ENCODE data around the gene C1QTNF1. TPM values are rescaled to one million over a fixed set of nuclear protein-coding genes. Genes with fewer than 3 reads are reported as not detected.

Gene C1QTNF1
- total RNA-seq, 1 donor = 42.1 TPM

DNA sequence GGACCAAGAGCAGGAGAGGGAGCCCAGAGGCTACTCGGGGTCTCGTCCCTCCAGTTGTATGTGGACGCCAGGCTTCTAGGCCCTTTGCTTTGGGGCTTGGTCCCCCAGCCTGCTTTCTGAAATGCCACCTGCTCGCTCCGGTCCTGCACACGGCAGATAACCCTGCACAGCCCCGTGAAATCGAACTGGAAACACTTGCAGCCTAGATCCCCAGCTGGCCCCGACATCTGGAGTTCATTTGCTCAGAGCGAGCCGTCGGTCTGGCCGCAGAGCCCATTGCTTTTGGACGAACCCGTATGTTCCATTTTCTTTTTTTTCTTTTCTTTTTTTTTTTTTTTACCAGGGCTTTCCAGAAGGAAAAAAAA, 22.9 kb downstream of the C1QTNF1 start:
- H3K4me3 ChIP-seq (ENCODE audit: low read depth, low read length) = no peak overlapping the region
- peak; percentile 69 for DNase-seq (ENCODE audit: low read depth)
- TF ChIP-seq, protein P1, sequence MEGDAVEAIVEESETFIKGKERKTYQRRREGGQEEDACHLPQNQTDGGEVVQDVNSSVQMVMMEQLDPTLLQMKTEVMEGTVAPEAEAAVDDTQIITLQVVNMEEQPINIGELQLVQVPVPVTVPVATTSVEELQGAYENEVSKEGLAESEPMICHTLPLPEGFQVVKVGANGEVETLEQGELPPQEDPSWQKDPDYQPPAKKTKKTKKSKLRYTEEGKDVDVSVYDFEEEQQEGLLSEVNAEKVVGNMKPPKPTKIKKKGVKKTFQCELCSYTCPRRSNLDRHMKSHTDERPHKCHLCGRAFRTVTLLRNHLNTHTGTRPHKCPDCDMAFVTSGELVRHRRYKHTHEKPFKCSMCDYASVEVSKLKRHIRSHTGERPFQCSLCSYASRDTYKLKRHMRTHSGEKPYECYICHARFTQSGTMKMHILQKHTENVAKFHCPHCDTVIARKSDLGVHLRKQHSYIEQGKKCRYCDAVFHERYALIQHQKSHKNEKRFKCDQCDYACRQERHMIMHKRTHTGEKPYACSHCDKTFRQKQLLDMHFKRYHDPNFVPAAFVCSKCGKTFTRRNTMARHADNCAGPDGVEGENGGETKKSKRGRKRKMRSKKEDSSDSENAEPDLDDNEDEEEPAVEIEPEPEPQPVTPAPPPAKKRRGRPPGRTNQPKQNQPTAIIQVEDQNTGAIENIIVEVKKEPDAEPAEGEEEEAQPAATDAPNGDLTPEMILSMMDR (IDR thresholded peaks at IDR 0.05; ENCODE audit: insufficient read depth, low read length) = no peak

DNA sequence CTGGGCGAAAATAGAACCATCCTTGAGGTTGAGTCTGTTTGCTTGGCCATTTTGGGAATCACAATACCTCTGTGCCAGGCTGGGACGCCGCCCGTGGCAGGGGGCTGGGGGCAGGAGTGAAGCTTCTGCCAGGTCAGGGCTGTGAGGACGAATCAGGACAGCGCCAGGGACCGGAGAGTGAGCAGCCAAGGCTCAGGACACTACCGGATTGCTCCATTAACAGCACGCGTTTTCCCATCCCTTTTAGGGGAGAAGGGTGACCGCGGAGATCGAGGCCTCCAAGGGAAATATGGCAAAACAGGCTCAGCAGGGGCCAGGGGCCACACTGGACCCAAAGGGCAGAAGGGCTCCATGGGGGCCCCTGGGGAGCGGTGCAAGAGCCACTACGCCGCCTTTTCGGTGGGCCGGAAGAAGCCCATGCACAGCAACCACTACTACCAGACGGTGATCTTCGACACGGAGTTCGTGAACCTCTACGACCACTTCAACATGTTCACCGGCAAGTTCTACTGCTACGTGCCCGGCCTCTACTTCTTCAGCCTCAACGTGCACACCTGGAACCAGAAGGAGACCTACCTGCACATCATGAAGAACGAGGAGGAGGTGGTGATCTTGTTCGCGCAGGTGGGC, 23.4 kb downstream of the C1QTNF1 start:
- DNase-seq (ENCODE audit: low read depth) = no peak
- no peak overlapping the region for H3K4me3 ChIP-seq (ENCODE audit: low read depth, low read length)
- TF ChIP-seq, protein P1 (IDR thresholded peaks at IDR 0.05; ENCODE audit: insufficient read depth, low read length) = no peak

DNA sequence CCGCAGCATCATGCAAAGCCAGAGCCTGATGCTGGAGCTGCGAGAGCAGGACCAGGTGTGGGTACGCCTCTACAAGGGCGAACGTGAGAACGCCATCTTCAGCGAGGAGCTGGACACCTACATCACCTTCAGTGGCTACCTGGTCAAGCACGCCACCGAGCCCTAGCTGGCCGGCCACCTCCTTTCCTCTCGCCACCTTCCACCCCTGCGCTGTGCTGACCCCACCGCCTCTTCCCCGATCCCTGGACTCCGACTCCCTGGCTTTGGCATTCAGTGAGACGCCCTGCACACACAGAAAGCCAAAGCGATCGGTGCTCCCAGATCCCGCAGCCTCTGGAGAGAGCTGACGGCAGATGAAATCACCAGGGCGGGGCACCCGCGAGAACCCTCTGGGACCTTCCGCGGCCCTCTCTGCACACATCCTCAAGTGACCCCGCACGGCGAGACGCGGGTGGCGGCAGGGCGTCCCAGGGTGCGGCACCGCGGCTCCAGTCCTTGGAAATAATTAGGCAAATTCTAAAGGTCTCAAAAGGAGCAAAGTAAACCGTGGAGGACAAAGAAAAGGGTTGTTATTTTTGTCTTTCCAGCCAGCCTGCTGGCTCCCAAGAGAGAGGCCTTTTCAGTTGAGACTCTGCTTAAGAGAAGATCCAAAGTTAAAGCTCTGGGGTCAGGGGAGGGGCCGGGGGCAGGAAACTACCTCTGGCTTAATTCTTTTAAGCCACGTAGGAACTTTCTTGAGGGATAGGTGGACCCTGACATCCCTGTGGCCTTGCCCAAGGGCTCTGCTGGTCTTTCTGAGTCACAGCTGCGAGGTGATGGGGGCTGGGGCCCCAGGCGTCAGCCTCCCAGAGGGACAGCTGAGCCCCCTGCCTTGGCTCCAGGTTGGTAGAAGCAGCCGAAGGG, 24.2 kb downstream of the C1QTNF1 start:
- TF ChIP-seq, protein P1 (IDR thresholded peaks at IDR 0.05; ENCODE audit: insufficient read depth, low read length) = no peak
- no peak overlapping the region for H3K4me3 ChIP-seq (ENCODE audit: low read depth, low read length)
- DNase-seq (ENCODE audit: low read depth) = no peak

DNA sequence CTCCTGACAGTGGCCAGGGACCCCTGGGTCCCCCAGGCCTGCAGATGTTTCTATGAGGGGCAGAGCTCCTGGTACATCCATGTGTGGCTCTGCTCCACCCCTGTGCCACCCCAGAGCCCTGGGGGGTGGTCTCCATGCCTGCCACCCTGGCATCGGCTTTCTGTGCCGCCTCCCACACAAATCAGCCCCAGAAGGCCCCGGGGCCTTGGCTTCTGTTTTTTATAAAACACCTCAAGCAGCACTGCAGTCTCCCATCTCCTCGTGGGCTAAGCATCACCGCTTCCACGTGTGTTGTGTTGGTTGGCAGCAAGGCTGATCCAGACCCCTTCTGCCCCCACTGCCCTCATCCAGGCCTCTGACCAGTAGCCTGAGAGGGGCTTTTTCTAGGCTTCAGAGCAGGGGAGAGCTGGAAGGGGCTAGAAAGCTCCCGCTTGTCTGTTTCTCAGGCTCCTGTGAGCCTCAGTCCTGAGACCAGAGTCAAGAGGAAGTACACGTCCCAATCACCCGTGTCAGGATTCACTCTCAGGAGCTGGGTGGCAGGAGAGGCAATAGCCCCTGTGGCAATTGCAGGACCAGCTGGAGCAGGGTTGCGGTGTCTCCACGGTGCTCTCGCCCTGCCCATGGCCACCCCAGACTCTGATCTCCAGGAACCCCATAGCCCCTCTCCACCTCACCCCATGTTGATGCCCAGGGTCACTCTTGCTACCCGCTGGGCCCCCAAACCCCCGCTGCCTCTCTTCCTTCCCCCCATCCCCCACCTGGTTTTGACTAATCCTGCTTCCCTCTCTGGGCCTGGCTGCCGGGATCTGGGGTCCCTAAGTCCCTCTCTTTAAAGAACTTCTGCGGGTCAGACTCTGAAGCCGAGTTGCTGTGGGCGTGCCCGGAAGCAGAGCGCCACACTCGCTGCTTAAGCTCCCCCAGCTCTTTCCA, 25.1 kb downstream of the C1QTNF1 start:
- DNase-seq (ENCODE audit: low read depth) = no peak
- TF ChIP-seq, protein P1 (IDR thresholded peaks at IDR 0.05; ENCODE audit: insufficient read depth, low read length) = no peak
- no peak overlapping the region for H3K4me3 ChIP-seq (ENCODE audit: low read depth, low read length)

DNA sequence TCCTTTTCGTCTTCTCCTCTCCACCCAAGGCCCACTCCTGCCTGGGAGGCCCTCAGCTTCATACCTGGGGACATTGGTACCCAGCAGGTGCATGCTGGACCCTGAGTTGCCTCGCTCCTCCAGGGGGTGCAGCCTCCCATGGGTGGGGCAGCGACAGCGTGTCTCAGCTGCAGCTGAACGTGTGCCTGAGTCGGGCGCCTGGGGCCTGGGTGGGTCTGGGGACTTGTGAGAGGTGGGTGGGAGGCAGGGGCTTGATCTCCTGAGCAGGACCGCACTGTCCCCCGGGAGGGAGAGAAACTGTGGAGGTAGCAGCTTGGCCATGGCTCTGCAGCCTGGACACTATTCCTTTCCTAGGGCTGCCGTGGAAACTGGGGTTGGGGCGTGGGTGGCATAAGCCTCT, 25.9 kb downstream of the C1QTNF1 start:
- DNase-seq (ENCODE audit: low read depth) = no peak
- TF ChIP-seq, protein P1 (IDR thresholded peaks at IDR 0.05; ENCODE audit: insufficient read depth, low read length) = no peak

DNA sequence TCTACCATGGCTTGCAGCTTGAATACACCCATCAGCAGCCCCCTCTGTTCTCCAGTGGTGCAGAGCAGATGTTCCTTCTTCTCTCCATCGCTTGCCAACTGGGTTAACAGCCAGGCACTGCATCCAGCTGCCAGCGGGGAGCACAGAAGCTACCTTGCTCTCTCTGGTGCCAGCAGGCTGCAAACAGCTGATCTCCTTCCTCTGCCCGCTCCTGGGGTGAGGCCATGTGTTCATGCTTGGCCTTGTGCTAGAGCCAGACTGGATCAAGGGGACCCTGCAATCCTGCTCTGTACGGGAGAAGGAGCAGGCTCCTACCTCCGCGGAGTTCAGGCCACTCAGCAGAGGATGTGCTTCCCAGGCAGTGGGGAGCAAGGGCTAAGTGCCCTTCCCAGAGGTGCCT, 26.6 kb downstream of the C1QTNF1 start:
- no peak overlapping the region for H3K4me3 ChIP-seq (ENCODE audit: low read depth, low read length)
- DNase-seq (ENCODE audit: low read depth) = no peak
- TF ChIP-seq, protein P1 (IDR thresholded peaks at IDR 0.05; ENCODE audit: insufficient read depth, low read length) = no peak

More for the DNA sequence above, 25.9 kb downstream of the C1QTNF1 start:
- no peak overlapping the region for H3K4me3 ChIP-seq (ENCODE audit: low read depth, low read length)

Measured in fibroblast of the aortic adventitia (primary cell).